Measurements from ENCODE around the gene SMIM45.

The SMIM45 gene

DNA sequence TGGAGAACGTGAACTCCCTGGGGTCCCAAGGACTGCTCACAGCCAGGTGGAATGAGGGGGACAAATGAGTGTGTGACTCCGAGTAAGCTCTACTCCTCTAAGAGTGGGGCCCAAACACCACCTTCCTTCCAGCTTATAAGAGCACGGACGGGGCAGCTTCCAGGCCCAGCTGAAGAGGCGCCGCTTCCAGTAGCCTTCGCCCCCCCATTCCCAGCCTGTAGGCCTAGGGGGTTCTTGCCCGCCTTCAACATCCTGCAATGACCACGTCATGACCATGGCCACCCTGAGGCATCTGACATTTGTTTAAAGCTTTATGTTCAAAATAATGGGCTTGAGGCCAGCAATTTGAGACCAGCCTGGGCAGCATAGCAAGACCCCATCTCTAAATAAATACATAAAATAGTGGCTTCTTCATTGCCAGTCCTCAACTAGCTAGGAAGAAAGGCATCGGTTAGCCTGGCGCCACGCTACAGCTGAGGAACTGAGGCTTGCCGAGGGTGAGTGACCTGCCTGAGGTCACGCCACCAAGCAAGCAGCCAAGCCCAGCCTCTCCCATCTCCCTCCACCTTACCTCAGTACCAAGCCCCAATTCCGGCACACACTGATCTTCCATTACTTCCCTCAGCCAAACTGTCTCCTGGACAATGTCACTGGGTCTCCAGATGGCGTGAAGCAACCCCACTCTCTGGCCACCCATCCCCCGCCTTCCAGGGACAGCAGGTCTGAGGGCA, 17.5 kb upstream of the SMIM45 start:
- DNase-seq (ENCODE audit: low read depth, low spot score) (no peak), FAIRE-seq (no peak)
- Histone ChIP-seq H3K79me2 (ENCODE audit: control insufficient read depth, insufficient read depth, low read length) (no peaks in the 10 kb centered on the region), H3K27ac (ENCODE audit: insufficient read depth, low read depth, low read length) (no peak overlapping the region), H4K20me1 (replicated peaks; ENCODE audit: control insufficient read depth, extremely low read depth, insufficient read depth, low read length) (no peaks in the 10 kb centered on the region), H3K36me3 (ENCODE audit: control insufficient read depth in 2 of 2, extremely low read depth in 1 of 2, insufficient read depth in 2 of 2, low read length in 2 of 2) (peaks cover 0 to 2% of the 10 kb centered on the region in 2 experiments), H3K9me3 (replicated peaks; ENCODE audit: control insufficient read depth, insufficient read depth, low read length) (no peaks in the 10 kb centered on the region), H2AFZ (ENCODE audit: low read depth, low read length) (no peak overlapping the region), H3K4me2 (ENCODE audit: insufficient read depth, low read length) (no peak overlapping the region), H3K4me3 (replicated peaks in 1 of 3; ENCODE audit: insufficient read depth in 1 of 3, low read depth in 1 of 3, low read length in 3 of 3) (no peak overlapping the region), H3K27me3 (ENCODE audit: control insufficient read depth in 2 of 2, insufficient read depth in 2 of 2, low read length in 2 of 2) (no peaks in the 10 kb centered on the region), H3K9me1 (replicated peaks; ENCODE audit: control insufficient read depth, extremely low read depth, insufficient read depth, low read length) (no peaks in the 10 kb centered on the region), H3K4me1 (ENCODE audit: control insufficient read depth, extremely low read depth, insufficient read depth, low read length) (no peaks in the 10 kb centered on the region), H3K9ac (replicated peaks; ENCODE audit: extremely low read depth, insufficient read depth, low read length) (no peak overlapping the region)
- intact Hi-C loops (cut with micrococcal nuclease), result no loop called here
- BruUV-seq (replicated peaks), result no TSS peak
- TF ChIP-seq JUN (IDR thresholded peaks at IDR 0.05; ENCODE audit: borderline replicate concordance, insufficient read depth, insufficient read length, low read depth), result no peak
- TF ChIP-seq, protein P1, sequence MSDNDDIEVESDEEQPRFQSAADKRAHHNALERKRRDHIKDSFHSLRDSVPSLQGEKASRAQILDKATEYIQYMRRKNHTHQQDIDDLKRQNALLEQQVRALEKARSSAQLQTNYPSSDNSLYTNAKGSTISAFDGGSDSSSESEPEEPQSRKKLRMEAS (IDR thresholded peaks at IDR 0.05; ENCODE audit: insufficient read depth, insufficient read length), result no peak
- TF ChIP-seq EZH2 (IDR thresholded peaks at IDR 0.05; ENCODE audit: borderline replicate concordance, low read depth, low read length, severe bottlenecking), result no peak
- TF ChIP-seq, protein P2, sequence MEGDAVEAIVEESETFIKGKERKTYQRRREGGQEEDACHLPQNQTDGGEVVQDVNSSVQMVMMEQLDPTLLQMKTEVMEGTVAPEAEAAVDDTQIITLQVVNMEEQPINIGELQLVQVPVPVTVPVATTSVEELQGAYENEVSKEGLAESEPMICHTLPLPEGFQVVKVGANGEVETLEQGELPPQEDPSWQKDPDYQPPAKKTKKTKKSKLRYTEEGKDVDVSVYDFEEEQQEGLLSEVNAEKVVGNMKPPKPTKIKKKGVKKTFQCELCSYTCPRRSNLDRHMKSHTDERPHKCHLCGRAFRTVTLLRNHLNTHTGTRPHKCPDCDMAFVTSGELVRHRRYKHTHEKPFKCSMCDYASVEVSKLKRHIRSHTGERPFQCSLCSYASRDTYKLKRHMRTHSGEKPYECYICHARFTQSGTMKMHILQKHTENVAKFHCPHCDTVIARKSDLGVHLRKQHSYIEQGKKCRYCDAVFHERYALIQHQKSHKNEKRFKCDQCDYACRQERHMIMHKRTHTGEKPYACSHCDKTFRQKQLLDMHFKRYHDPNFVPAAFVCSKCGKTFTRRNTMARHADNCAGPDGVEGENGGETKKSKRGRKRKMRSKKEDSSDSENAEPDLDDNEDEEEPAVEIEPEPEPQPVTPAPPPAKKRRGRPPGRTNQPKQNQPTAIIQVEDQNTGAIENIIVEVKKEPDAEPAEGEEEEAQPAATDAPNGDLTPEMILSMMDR (IDR thresholded peaks at IDR 0.05; ENCODE audit: extremely low read depth in 1 of 2, insufficient read depth in 1 of 2, low read depth in 1 of 2, low read length in 2 of 2), result no peak
- no peak for TF ChIP-seq GATA2 (IDR thresholded peaks at IDR 0.05; ENCODE audit: insufficient read depth, insufficient read length, low read depth, low read length)
- no peak for TF ChIP-seq FOS (IDR thresholded peaks at IDR 0.05; ENCODE audit: borderline replicate concordance, insufficient read depth, low read length)
- TF ChIP-seq MYC (IDR thresholded peaks at IDR 0.05; ENCODE audit: low read depth, low read length), result no peak
- no peak for TF ChIP-seq POLR2AphosphoS5 (IDR thresholded peaks at IDR 0.05; ENCODE audit: insufficient read depth, low read depth, low read length)
- no peak for TF ChIP-seq POLR2A (IDR thresholded peaks at IDR 0.05; ENCODE audit: low read depth, low read length)
- dilution Hi-C loops (cut with MboI; ENCODE audit: extremely low pct_ligation_motif_present, low sequenced_read_pairs), result no loop called here
- ChIA-PET POLR2A (no interaction called here), CTCF (interaction anchor here (1.3 kb wide), 1 partner anchor 9 kb away, joined by 4 read pairs; no protein-coding TSS in a partner anchor)

Measured in endothelial cell of umbilical vein (primary cell).